Esophagus mucosa (tissue), 1 donor: Measurements from ENCODE around the gene NCKAP1. TPM values are rescaled to one million over a fixed set of nuclear protein-coding genes. Genes with fewer than 3 reads are reported as not detected.
"Not testable (repeated sequence)": the region's sequence is repeated elsewhere in the genome, so short reads cannot be mapped to it uniquely, and the experiment has no call there.

Experiments
- ATAC-seq: fragments of 200-7000 bp; cut with Tn5 transposase; one replicate; pipeline ENCODE4 v1.9.1; 2020
- total RNA-seq: library from RNA; stranded (reverse); gene quantifications from one replicate; pipeline ENCODE4 v1.2.4, GENCODE V29; 2023
- donor health status: DM: yes; HTN: yes; CAD: no.

NCKAP1 gene
- total RNA-seq, 1 donor from 2014 or later: 121 TPM

- ATAC-seq: no peak
Measured at GRCh38 chr2:182999348-183000028, 38.8 kb downstream of the NCKAP1 start.

- no peak for ATAC-seq
Measured at GRCh38 chr2:182994228-182994912, 43.9 kb downstream of the NCKAP1 start.

- no peak for ATAC-seq
Measured at GRCh38 chr2:182982941-182983340, 55.3 kb downstream of the NCKAP1 start.

- not testable (repeated sequence) for ATAC-seq
Measured at GRCh38 chr2:182981475-182981874, 56.8 kb downstream of the NCKAP1 start.

GRCh38 chr2:182980652-182981051, 57.6 kb downstream of the NCKAP1 start:
- no peak for ATAC-seq

- ATAC-seq: no peak
Measured at GRCh38 chr2:182980115-182980514, 58.1 kb downstream of the NCKAP1 start.

GRCh38 chr2:182977463-182977862, 60.8 kb downstream of the NCKAP1 start:
- ATAC-seq: no peak

GRCh38 chr2:182973441-182974352, 64.6 kb downstream of the NCKAP1 start:
- no peak for ATAC-seq

GRCh38 chr2:182972548-182972942, 65.7 kb downstream of the NCKAP1 start:
- no peak for ATAC-seq

GRCh38 chr2:182971820-182972547, 66.3 kb downstream of the NCKAP1 start:
- no peak for ATAC-seq

- ATAC-seq: no peak
Measured at GRCh38 chr2:182970486-182970885, 67.8 kb downstream of the NCKAP1 start.

- ATAC-seq: no peak
Measured at GRCh38 chr2:182968493-182968892, 69.8 kb downstream of the NCKAP1 start.

- not testable (repeated sequence) for ATAC-seq
Measured at GRCh38 chr2:182966356-182966755, 71.9 kb downstream of the NCKAP1 start.

GRCh38 chr2:182962641-182963040, 75.6 kb downstream of the NCKAP1 start:
- ATAC-seq: no peak

- ATAC-seq: not testable (repeated sequence)
Measured at GRCh38 chr2:182960869-182961268, 77.4 kb downstream of the NCKAP1 start.

- no peak for ATAC-seq
Measured at GRCh38 chr2:182954789-182955188, 83.5 kb downstream of the NCKAP1 start.

GRCh38 chr2:182952741-182953450, 85.4 kb downstream of the NCKAP1 start:
- ATAC-seq: no peak

- ATAC-seq: no peak
Measured at GRCh38 chr2:182951948-182952663, 86.2 kb downstream of the NCKAP1 start.

GRCh38 chr2:182950546-182950945, 87.7 kb downstream of the NCKAP1 start:
- ATAC-seq: no peak

- peak; percentile 78 for ATAC-seq
Measured at GRCh38 chr2:182949572-182950189, 88.6 kb downstream of the NCKAP1 start.

GRCh38 chr2:182949052-182949451, 89.2 kb downstream of the NCKAP1 start:
- no peak for ATAC-seq
